ENCODE measurements around the gene MYO3B.

Gene MYO3B

DNA sequence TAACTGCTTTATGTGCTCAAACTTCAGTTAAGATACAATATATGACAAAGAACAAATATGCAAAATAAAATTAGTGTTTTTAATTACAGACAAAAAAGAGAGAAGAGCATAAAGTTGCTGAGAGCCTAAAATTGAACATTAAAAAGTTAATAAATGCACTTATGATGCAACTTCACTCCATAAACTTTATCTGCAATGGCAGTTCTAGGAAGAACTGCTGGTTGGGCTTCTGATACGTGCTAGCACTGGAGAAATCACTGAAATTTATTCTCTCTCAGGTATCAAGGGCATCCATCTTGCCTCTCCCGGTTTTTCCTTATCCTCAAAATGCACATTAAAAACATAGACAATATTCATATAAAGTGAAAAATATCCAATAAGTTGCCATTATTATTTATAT, 35.7 kb downstream of the MYO3B start:
- no peak for DNase-seq

DNA sequence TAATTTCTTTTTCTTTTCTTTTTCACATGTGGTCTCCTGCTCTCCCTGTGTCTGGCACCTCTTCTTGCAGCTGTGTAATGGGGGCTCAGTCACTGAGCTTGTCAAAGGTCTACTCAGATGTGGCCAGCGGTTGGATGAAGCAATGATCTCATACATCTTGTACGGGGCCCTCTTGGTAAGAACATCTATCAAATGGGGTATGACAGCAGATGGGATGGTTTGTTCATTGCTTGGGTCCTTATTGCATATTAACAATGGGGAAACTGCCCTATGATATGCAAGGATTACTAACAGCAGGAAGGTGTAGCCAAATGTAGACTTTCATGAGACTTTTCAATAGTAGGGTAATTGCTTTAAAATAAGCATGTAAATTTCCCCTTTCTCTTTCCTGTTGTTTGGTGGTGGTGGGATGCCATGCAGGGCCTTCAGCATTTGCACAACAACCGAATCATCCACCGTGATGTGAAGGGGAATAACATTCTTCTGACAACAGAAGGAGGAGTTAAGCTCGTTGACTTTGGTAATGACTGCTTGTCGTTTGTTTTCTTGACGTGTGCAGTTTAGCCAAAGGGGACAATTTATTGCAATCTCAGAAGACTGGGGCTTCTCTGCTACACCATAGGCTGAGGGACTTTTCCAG, 36.5 kb downstream of the MYO3B start:
- DNase-seq = peak in 1 of 3 experiments; percentile 45

DNA sequence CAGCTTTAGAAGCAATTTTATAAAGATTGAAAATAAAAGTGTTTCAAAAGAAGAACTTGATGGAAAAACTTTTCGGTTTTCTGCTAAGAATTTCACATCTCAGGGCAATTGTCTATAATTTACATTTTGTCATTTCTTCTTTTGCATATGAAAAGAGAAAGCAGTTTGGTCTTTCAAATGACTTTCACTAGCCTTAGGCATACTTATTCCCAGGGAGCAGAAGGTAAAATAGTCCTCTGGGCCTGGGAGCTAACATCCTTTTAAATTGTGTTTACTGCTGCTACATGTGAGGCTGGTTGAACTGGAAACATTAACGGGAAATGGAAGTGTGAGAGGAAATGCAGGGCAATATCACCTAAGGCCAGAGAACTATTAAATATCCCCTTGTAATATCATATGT, 37.1 kb downstream of the MYO3B start:
- DNase-seq = peak in 1 of 3 experiments; percentile 43

GRCh38 chr2:170216428-170216827, 38.5 kb downstream of the MYO3B start:
- DNase-seq = no peak

GRCh38 chr2:170216981-170217380, 39.0 kb downstream of the MYO3B start:
- DNase-seq = no peak

DNA sequence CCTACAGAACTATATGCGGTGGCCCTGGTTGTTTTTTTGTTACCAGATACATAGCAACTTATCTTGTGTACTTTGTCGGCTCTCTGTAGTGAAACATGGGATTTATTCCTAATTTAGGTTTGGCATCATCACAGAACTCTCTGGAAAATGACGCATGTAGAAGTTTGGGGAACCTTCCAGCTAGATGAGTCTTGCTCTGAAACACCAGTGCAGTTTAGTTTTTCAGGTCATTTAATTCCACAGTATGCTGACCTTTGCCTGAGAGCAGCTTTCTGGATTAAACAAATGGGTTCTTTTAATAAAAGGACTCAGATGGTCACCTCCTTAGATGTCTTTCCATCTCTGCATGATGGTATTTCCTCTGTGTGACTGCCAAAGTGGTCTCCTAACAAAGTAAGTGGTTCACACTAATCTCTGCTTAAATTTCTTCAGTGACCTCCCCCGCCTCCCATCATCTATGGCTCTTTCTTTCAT, 39.9 kb downstream of the MYO3B start:
- DNase-seq = no peak

DNA sequence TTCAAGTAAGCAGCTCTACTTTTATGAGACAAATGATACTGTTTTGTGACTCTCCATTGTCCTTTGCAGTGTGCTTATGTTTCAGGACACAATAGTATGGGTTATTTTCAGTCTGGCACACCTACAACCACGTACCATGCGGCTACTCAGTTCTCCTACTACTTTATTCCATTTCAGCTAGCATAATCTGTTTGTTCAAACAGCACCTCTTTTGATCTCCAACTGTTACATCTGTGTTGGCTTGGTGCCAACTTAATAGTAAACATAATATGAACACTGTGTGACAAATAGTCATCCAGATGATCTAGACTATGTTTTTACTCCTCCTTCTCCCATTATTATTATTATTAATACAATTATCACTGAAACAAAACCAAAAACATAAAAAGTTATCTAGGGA, 40.5 kb downstream of the MYO3B start:
- DNase-seq = peak in 2 of 3 experiments; percentile 24 to 77

DNA sequence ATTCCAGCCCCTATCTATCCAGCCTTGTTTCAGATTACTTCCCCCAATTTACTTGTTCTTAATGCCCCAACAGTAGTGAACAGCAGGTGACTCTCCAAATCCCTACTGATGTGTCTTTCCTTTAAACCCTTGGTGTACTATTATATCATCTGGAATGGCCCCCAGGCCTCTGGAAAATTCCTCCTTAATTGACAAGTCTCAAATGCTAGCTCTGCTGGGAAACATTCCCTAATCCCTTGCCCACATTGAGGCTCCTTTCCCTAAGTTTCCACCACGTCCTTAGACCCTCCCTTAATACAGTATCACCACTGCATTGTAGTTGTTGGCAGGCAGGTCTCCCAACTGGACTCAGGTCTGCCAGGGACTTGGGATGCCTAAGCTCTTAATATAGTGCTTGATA, 41.0 kb downstream of the MYO3B start:
- DNase-seq = peak in 2 of 3 experiments; percentile 5 to 62

DNA sequence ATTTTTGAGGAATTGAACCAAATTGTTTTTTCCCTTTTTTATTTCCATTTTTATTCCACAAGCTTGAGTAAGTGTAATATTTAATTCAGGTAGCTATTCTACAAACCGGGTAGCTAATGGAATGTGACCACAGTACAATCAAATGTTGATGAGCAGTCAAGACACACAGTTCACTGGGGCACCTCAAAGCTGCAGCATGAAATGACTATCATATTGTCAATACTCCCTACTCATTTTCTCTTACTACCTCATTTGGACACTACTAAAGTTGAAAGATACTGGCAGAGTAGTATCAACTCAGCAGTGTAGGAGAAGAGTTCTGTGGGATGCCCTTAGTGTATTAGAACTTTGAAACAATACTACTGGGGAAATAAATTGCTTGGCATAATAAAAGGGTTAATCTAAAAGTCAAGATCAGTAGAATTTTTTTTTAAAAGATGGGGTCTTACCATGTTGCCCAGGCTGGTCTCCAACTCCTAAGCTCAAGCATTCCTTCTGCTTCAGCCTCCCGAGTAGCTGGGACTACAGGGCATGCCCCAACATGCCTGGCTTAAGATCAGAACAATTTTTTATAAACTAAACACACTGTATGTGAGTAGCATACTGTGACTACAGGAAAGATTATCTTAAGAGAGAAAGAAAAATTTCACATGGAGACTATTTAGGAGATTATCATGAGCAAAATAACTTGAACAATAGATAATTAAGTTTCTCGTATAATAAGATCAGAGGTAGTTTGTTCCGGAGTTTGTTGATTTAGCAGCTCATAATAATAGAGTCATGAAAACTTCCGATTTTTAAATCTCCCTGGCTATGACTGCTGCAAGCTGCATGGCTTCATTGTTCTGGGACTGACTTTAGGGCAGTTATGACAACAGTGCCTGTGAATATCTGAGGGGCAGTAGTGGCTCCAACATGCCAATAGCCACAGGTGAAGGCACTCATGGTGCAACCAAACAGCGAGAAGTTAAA, 43.7 kb downstream of the MYO3B start:
- peak in 1 of 3 experiments; percentile 42 for DNase-seq

DNA sequence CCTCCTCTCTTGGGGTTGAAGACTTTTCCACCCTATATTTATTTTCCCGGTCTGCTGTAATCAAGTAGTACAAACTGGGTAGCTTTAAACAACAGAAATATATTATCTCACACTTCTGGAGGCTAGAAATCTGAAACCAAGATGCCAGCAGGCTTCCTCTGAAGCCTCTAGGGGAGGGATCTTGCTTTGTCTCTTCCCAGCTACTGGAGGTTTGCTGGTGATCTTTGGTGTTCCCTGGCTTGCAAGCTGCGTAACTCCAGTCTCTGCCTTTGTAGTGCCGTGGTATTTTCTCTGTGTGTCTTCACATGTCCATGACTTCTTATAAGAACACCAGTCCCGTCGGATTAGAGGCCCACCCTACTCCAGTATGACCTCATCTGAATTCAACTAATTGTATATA, 44.4 kb downstream of the MYO3B start:
- DNase-seq = peak in 1 of 3 experiments; percentile 2

- no peak for DNase-seq
Observed at GRCh38 chr2:170222842-170223241, 44.9 kb downstream of the MYO3B start.

GRCh38 chr2:170224692-170225294, 46.8 kb downstream of the MYO3B start:
- DNase-seq = peak; percentile 3 to 52 (median 12)

DNA sequence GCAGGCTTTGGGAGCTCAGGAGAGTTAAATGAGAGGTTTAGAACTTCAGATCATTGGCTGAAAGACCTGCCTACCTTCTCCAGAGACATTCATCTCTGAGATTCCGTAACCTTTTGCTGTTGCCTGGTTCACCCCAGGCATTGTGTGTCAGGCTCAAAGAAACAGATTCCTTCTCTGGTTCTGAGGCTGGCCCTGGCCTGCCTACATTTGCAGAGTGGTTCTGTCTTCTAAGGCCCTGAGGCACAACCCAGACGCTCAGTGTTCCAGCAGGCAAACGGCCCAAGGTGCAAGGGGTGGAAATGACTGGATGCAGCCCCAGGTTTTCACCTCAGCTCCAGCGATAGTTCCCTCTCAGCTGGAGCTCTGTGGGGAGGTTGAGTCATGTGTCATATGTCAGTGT, 48.3 kb downstream of the MYO3B start:
- no peak for DNase-seq

- no peak for DNase-seq
Observed at GRCh38 chr2:170227507-170227947, 49.6 kb downstream of the MYO3B start.

DNA sequence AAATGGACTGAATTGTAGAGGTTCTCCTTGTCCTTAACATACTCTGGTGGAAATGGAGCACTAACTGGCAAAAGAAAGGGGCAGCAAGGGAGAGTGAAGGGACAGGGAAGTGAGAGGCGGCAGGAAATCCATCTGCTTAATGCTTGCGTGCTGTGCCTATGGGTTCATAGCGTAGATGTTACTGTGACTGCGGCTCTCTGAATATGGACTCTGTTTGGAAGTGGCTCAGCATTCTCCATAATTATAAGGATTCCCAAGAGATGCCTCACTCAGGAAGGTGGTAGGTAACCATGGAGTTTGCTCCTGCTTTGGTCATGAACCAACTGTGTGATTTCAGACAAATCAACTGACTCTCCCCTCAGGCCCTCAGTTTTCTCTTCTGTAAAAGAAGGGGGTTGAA, 50.0 kb downstream of the MYO3B start:
- DNase-seq = no peak

DNA sequence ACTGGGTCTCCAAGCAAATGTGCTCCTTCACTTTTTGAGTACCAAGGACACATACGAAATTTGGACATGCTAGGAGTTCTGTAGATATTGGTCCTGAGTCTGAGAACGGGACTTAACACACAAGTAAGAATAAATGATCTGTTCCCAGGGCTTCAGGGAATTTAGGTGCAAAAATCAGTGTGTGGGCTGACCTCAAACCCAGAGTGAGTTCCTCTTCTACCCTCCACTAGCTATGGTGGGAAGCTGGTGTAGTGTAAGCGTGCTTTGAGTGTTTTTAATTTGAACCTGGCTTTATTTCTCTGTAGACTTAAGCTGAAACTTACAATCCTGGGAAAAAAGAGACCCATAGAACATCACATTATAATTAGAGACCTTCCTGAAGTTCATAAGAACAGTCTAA, 50.5 kb downstream of the MYO3B start:
- DNase-seq = no peak

DNA sequence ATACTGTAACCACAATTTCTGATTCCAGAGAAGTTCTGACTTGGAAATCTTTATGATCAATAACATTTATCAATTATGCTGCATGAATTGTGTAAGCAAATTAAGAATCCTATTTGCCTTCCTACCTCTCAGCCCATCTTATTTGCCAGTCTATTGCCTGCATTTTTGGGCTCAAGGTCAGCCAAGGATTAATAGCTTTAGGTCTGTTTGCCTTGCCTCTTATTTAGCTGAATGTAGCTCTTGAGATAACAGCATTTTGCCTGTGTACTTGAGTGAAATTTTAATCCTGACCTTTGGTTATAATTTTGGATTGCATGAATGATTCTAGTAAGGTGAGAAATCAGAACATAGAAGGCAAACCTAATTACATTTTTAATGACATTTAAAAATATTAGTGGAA, 51.2 kb downstream of the MYO3B start:
- peak in 1 of 3 experiments; percentile 7 for DNase-seq

- DNase-seq = no peak
Observed at GRCh38 chr2:170229744-170230143, 51.8 kb downstream of the MYO3B start.

- peak; percentile 44 to 82 (median 68) for DNase-seq
Observed at GRCh38 chr2:170235860-170236679, 58.1 kb downstream of the MYO3B start.

DNA sequence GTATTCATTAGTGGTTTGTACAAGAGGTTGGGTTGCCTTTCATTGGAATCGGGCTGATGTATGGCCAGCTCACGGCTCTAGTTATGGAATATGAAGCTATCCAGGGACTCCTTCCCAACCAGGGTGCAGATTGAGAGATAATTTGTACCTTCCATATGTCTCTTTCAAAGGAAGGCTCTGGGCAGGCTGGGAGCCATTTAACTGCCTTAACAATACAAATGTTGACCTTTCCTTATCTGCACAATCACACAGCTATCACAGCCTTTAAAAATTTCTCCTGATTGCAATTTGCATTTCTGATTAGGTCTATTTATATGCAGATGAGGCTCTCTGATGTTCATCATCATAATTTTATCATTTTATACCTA, 58.7 kb downstream of the MYO3B start:
- peak; percentile 2 to 60 (median 21) for DNase-seq

DNA sequence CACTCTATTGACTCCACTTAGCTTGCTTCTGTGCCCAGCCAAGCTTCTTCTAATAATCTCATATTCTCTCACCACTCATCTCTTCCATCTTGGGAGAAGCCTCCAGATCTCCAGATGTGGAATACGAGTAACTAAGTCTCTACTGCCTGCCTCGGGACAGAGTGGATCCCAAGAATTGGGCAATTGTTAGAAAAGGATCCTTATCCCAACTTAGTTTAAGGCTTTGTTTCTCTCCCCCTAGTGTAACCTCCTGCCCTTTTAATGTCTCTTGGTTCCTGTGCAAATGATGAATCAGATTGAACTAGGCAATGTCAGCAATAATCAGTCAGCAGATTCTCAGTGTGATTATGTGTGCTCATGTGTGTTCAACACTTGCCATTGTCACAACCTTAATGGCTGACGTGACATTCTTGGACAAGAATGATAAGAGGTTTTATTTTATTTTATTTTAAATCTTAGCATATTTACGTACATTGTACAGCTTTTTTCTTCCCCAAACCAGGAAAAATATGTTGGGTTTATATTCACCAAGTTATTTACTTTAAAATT, 59.7 kb downstream of the MYO3B start:
- DNase-seq = peak in 1 of 3 experiments; percentile 41

GRCh38 chr2:170238776-170239175, 60.8 kb downstream of the MYO3B start:
- DNase-seq = peak in 1 of 3 experiments; percentile 21

All from NCI-H1417 (cell line).